ENCODE results near the gene UBE2I. TPM values are rescaled to one million over a fixed set of nuclear protein-coding genes. Genes with fewer than 3 reads are reported as not detected.

UBE2I gene
- total RNA-seq, 2 experiments from 2014 or later, result 122 to 323 TPM

- no TSS peak for BruUV-seq (replicated peaks)
- Histone ChIP-seq H3K36me3 (ENCODE audit: insufficient read depth, low read length) (peaks cover 58% of the 10 kb centered on the region), H3K79me2 (ENCODE audit: insufficient read depth, low read depth, low read length) (peaks cover 53% of the 10 kb centered on the region), H3K27ac (ENCODE audit: low read depth, low read length, poor library complexity, severe bottlenecking) (peak overlapping the region; percentile 62), H3K4me1 (ENCODE audit: insufficient read depth, low read length, poor library complexity, severe bottlenecking) (peaks cover 17% of the 10 kb centered on the region), H2AFZ (ENCODE audit: low read length) (no peak overlapping the region), H3K9me2 (ENCODE audit: insufficient read depth, low read length) (no peaks in the 10 kb centered on the region), H3K9me3 (ENCODE audit: low read length) (no peaks in the 10 kb centered on the region; the same call in 1 of the 2 replicates), H3K4me3 (ENCODE audit: low read depth, low read length, poor library complexity, severe bottlenecking) (peak overlapping the region; percentile 99), H3K4me2 (ENCODE audit: low read length) (peak overlapping the region; percentile 82), H4K20me1 (ENCODE audit: insufficient read depth, low read length) (peaks cover 26% of the 10 kb centered on the region; the same call in 1 of the 2 replicates)
- intact Hi-C loops (cut with micrococcal nuclease; ENCODE audit: unreplicated experiment), result no loop called here
- TF ChIP-seq CTCF (conservative IDR thresholded peaks at IDR 0.05; ENCODE audit: low read length) (no peak), EZH2phosphoT487 (IDR thresholded peaks at IDR 0.05; ENCODE audit: borderline replicate concordance, low read depth, low read length) (no peak)
- CTCF ChIA-PET (ENCODE audit: unreplicated experiment), result no interaction called here
- peak; percentile 71 for DNase-seq (ENCODE audit: low spot score)
- POLR2A ChIA-PET, result no interaction called here
Observed at GRCh38 chr16:1310832-1311200, 1.4 kb downstream of the UBE2I start.

GRCh38 chr16:1311212-1311737, 1.8 kb downstream of the UBE2I start:
- no TSS peak for BruUV-seq (replicated peaks)
- Histone ChIP-seq H3K4me2 (ENCODE audit: low read length) (peak overlapping the region; percentile 82), H3K79me2 (ENCODE audit: insufficient read depth, low read depth, low read length) (peaks cover 53% of the 10 kb centered on the region), H3K27ac (ENCODE audit: low read depth, low read length, poor library complexity, severe bottlenecking) (no peak overlapping the region), H3K9me2 (ENCODE audit: insufficient read depth, low read length) (no peaks in the 10 kb centered on the region), H3K36me3 (ENCODE audit: insufficient read depth, low read length) (peaks cover 63% of the 10 kb centered on the region), H2AFZ (ENCODE audit: low read length) (no peak overlapping the region), H3K9me3 (ENCODE audit: low read length) (no peaks in the 10 kb centered on the region; the same call in 1 of the 2 replicates), H3K4me1 (ENCODE audit: insufficient read depth, low read length, poor library complexity, severe bottlenecking) (peaks cover 14% of the 10 kb centered on the region), H3K4me3 (ENCODE audit: low read depth, low read length, poor library complexity, severe bottlenecking) (peak overlapping the region; percentile 99), H4K20me1 (ENCODE audit: insufficient read depth, low read length) (peaks cover 26% of the 10 kb centered on the region; the same call in 1 of the 2 replicates)
- DNase-seq (ENCODE audit: low spot score), result no peak
- ChIA-PET CTCF (ENCODE audit: unreplicated experiment) (no interaction called here), POLR2A (no interaction called here)
- TF ChIP-seq EZH2phosphoT487 (IDR thresholded peaks at IDR 0.05; ENCODE audit: borderline replicate concordance, low read depth, low read length), result no peak
- TF ChIP-seq CTCF (conservative IDR thresholded peaks at IDR 0.05; ENCODE audit: low read length), result no peak
- intact Hi-C loops (cut with micrococcal nuclease; ENCODE audit: unreplicated experiment), result no loop called here

- Histone ChIP-seq H3K4me3 (ENCODE audit: low read depth, low read length, poor library complexity, severe bottlenecking) (peak overlapping the region; percentile 99), H3K27ac (ENCODE audit: low read depth, low read length, poor library complexity, severe bottlenecking) (no peak overlapping the region), H3K9me3 (ENCODE audit: low read length) (no peaks in the 10 kb centered on the region; the same call in 1 of the 2 replicates), H3K36me3 (ENCODE audit: insufficient read depth, low read length) (peaks cover 69% of the 10 kb centered on the region), H3K9me2 (ENCODE audit: insufficient read depth, low read length) (no peaks in the 10 kb centered on the region), H2AFZ (ENCODE audit: low read length) (no peak overlapping the region), H3K79me2 (ENCODE audit: insufficient read depth, low read depth, low read length) (peaks cover 59% of the 10 kb centered on the region), H3K4me2 (ENCODE audit: low read length) (peak overlapping the region; percentile 82), H4K20me1 (ENCODE audit: insufficient read depth, low read length) (peaks cover 26% of the 10 kb centered on the region; the same call in 1 of the 2 replicates), H3K4me1 (ENCODE audit: insufficient read depth, low read length, poor library complexity, severe bottlenecking) (peaks cover 14% of the 10 kb centered on the region)
- ChIA-PET POLR2A (no interaction called here), CTCF (ENCODE audit: unreplicated experiment) (interaction anchor here (0.5 kb wide), 1 partner anchor 331 kb away, joined by 3 read pairs; no protein-coding TSS in a partner anchor)
- TF ChIP-seq CTCF (conservative IDR thresholded peaks at IDR 0.05; ENCODE audit: low read length), result no peak
- TF ChIP-seq EZH2phosphoT487 (IDR thresholded peaks at IDR 0.05; ENCODE audit: borderline replicate concordance, low read depth, low read length), result no peak
- no TSS peak for BruUV-seq (replicated peaks)
- no peak for DNase-seq (ENCODE audit: low spot score)
- intact Hi-C loops (cut with micrococcal nuclease; ENCODE audit: unreplicated experiment), result no loop called here
Observed at GRCh38 chr16:1311738-1312466, 2.5 kb downstream of the UBE2I start.

All from OCI-LY7 (cell line).